Measurements from ENCODE around the gene CEP76.
A peak's percentile ranks its signal among the peaks of the same experiment; 100 is the strongest.

The CEP76 gene

DNA sequence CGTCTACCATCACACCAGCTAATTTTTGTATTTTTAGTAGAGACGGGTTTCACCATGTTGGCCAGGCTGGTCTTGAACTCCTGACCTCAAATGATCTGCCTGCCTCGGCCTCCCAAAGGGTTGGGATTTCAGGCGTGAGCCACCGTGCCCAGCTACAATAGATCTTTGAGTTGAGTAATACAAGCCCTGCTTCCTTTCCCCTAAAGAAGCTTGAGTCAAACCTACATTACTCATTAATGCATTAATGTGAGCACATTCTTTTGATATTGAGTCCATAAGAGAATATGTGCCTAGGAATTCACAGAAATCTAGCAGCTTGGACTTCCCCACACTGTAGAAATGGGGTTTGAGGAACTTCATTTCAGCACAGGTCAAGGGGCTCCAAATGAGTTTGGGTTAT is 39.9 kb upstream of the CEP76 start:
- Histone ChIP-seq H3K4me3 (ENCODE audit: low read depth, low read length) (no peak overlapping the region), H3K4me1 (ENCODE audit: control insufficient read depth, insufficient read depth, low read length) (no peaks in the 10 kb centered on the region), H3K9me3 (ENCODE audit: control insufficient read depth, insufficient read depth, low read depth, low read length) (0 out of 2 replicates have a peak, but pooled peaks cover 3% of the 10 kb centered on the region), H3K27ac (ENCODE audit: low read depth, low read length) (no peak overlapping the region), H3K9ac (ENCODE audit: low read length) (no peak overlapping the region), H3K36me3 (ENCODE audit: control insufficient read depth, insufficient read depth, low read length) (no peaks in the 10 kb centered on the region), H3K27me3 (ENCODE audit: control insufficient read depth, insufficient read depth, low read length) (no peaks in the 10 kb centered on the region)

- H3K36me3 ChIP-seq (ENCODE audit: control insufficient read depth, insufficient read depth, low read length), result no peaks in the 10 kb centered on the region
These were observed 38.8 kb upstream of the CEP76 start for GRCh38 chr18:12741351-12741750.

DNA sequence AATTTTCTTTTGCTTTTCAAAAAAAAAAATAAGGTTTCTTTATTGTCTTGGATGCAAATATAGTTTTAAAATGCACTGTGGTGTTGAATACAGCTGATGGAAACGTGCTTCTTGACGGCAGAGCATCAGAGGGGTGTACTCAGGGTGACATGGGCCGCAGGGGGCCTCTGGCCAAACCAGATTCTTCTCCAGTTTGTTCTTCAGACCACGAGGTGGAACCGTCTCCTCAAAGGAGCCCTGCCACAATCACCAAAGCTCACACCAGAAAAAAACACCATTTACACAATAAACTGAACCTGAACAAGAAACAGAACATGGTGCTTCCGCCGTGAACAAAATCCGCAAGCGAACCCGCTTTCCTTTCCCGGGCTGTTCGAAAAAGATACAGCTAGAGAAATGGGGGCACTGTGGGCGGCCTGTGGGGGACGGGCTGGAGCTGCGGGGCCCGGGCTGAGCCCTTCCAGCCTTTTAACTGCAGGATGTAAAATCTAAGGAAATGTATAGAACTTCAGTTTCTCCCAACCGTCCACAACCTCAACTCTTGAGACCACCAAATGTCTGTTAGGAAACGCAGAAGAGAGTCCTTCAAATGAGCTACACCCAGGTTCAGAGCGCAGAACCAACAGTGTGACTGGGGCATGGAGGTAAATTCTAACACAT is 34.9 kb upstream of the CEP76 start:
- no peaks in the 10 kb centered on the region for H3K36me3 ChIP-seq (ENCODE audit: control insufficient read depth, insufficient read depth, low read length)
- no peak overlapping the region for H3K9ac ChIP-seq (ENCODE audit: low read length)
- H3K4me3 ChIP-seq (ENCODE audit: low read depth, low read length), result no peak overlapping the region
- H3K9me3 ChIP-seq (ENCODE audit: control insufficient read depth, insufficient read depth, low read depth, low read length), result peaks cover 3% of the 10 kb centered on the region; the same call in 1 of the 2 replicates
- H3K27ac ChIP-seq (ENCODE audit: low read depth, low read length), result no peak overlapping the region
- no peaks in the 10 kb centered on the region for H3K27me3 ChIP-seq (ENCODE audit: control insufficient read depth, insufficient read depth, low read length)
- H3K4me1 ChIP-seq (ENCODE audit: control insufficient read depth, insufficient read depth, low read length), result no peaks in the 10 kb centered on the region

More at GRCh38 chr18:12741351-12741750, 38.8 kb upstream of the CEP76 start:
- Histone ChIP-seq H3K4me1 (ENCODE audit: control insufficient read depth, insufficient read depth, low read length) (no peaks in the 10 kb centered on the region), H3K27ac (ENCODE audit: low read depth, low read length) (no peak overlapping the region), H3K4me3 (ENCODE audit: low read depth, low read length) (no peak overlapping the region), H3K27me3 (ENCODE audit: control insufficient read depth, insufficient read depth, low read length) (no peaks in the 10 kb centered on the region), H3K9ac (ENCODE audit: low read length) (no peak overlapping the region), H3K9me3 (ENCODE audit: control insufficient read depth, insufficient read depth, low read depth, low read length) (0 out of 2 replicates have a peak, but pooled peaks cover 3% of the 10 kb centered on the region)

DNA sequence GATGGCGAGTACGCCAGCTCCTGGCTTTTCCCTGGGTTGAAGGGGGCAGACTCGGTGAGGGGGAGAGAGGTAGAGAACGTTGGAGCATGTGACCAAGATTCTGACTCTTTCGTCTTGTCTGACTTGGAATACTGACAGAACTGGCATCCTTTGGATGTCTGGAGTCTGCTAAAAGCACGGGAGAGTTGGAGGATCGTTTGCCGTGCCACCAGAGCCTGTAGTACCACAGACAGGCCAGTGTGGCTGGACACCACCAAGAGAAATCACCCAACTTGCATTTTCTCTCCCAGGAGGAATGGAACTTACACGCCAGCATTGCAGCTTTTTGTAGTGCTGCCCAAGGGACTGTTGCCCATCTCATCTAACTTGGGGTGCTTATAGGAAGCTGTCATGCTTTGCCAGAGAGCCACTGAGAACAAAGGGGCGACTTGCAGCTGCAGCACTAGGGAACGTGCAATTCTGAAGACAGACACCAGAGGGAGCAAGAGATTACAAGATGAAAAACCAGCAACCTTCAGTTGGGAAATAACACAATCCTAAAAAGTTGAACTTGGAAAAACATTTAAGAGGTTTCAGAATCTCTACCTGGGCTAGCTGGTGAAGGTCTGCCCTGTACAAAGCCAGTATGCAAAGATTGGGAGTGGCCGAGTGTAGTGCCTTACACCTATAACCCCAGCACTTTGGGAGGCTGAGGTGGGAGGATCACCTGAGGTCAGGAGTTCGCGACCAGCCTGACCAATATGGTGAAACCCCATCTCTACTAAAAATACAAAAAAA is 24.4 kb upstream of the CEP76 start:
- Histone ChIP-seq H3K27me3 (ENCODE audit: control insufficient read depth, insufficient read depth, low read length) (no peaks in the 10 kb centered on the region), H3K9ac (ENCODE audit: low read length) (no peak overlapping the region), H3K9me3 (ENCODE audit: control insufficient read depth, insufficient read depth, low read depth, low read length) (peaks cover 15% of the 10 kb centered on the region), H3K4me1 (ENCODE audit: control insufficient read depth, insufficient read depth, low read length) (no peaks in the 10 kb centered on the region), H3K36me3 (ENCODE audit: control insufficient read depth, insufficient read depth, low read length) (peaks cover 42% of the 10 kb centered on the region), H3K4me3 (ENCODE audit: low read depth, low read length) (no peak overlapping the region), H3K27ac (ENCODE audit: low read depth, low read length) (no peak overlapping the region)

- Histone ChIP-seq H3K9ac (ENCODE audit: low read length) (no peak overlapping the region), H3K36me3 (ENCODE audit: control insufficient read depth, insufficient read depth, low read length) (peaks cover 42% of the 10 kb centered on the region), H3K4me3 (ENCODE audit: low read depth, low read length) (no peak overlapping the region)
These were observed 23.8 kb upstream of the CEP76 start for GRCh38 chr18:12726331-12726730.

GRCh38 chr18:12722731-12723130 is 20.2 kb upstream of the CEP76 start:
- no peak overlapping the region for H3K9ac ChIP-seq (ENCODE audit: low read length)
- peaks cover 65% of the 10 kb centered on the region for H3K36me3 ChIP-seq (ENCODE audit: control insufficient read depth, insufficient read depth, low read length)
- H3K9me3 ChIP-seq (ENCODE audit: control insufficient read depth, insufficient read depth, low read depth, low read length), result no peaks in the 10 kb centered on the region
- no peaks in the 10 kb centered on the region for H3K27me3 ChIP-seq (ENCODE audit: control insufficient read depth, insufficient read depth, low read length)
- H3K27ac ChIP-seq (ENCODE audit: low read depth, low read length), result no peak overlapping the region
- no peaks in the 10 kb centered on the region for H3K4me1 ChIP-seq (ENCODE audit: control insufficient read depth, insufficient read depth, low read length)
- H3K4me3 ChIP-seq (ENCODE audit: low read depth, low read length), result no peak overlapping the region

More at GRCh38 chr18:12726331-12726730, 23.8 kb upstream of the CEP76 start:
- Histone ChIP-seq H3K27ac (ENCODE audit: low read depth, low read length) (no peak overlapping the region), H3K27me3 (ENCODE audit: control insufficient read depth, insufficient read depth, low read length) (no peaks in the 10 kb centered on the region), H3K4me1 (ENCODE audit: control insufficient read depth, insufficient read depth, low read length) (no peaks in the 10 kb centered on the region), H3K9me3 (ENCODE audit: control insufficient read depth, insufficient read depth, low read depth, low read length) (peaks cover 15% of the 10 kb centered on the region)

DNA sequence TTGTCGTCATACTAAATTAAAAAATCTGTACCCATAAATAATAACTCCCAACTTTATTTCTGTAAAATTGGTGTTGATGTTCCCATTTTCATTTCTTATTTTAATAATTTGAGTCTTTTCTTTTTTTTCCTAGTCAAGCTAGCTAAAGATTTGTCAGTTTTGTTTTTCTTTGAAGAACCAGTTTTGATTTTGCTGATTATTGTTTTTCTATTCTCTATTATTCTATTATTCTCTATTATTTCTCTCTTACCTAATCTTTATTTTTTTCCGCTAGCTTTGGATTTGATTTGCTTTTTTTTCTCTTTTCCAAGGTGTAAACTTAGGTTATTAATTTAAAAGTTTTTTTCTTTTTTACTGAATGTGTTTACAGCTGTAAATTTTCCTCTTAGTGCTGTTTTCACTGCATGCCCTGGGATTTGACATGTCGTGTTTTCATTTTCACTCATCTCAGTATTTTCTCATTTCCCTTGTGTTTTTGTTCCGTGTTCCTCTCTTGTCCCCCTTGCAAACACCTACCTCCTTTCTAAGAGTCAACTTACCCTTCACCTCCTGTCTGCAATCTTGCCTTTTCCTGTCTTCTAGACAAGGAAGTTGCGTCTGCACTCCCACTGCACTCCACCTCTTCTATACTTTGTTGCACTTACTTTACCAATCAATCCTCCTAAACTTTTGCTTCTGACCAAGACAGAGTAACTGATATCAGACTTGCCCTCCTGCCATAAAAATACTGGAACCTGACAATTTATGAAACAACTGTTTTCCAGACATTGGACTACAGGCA is 19.2 kb upstream of the CEP76 start:
- H3K9ac ChIP-seq (ENCODE audit: low read length), result no peak overlapping the region
- no peak overlapping the region for H3K27ac ChIP-seq (ENCODE audit: low read depth, low read length)
- no peaks in the 10 kb centered on the region for H3K27me3 ChIP-seq (ENCODE audit: control insufficient read depth, insufficient read depth, low read length)
- no peaks in the 10 kb centered on the region for H3K9me3 ChIP-seq (ENCODE audit: control insufficient read depth, insufficient read depth, low read depth, low read length)
- H3K36me3 ChIP-seq (ENCODE audit: control insufficient read depth, insufficient read depth, low read length), result peaks cover 73% of the 10 kb centered on the region
- no peaks in the 10 kb centered on the region for H3K4me1 ChIP-seq (ENCODE audit: control insufficient read depth, insufficient read depth, low read length)
- no peak overlapping the region for H3K4me3 ChIP-seq (ENCODE audit: low read depth, low read length)

GRCh38 chr18:12711446-12711845 is 8.9 kb upstream of the CEP76 start:
- Histone ChIP-seq H3K4me1 (ENCODE audit: control insufficient read depth, insufficient read depth, low read length) (0 out of 2 replicates have a peak, but pooled peaks cover 5% of the 10 kb centered on the region), H3K4me3 (ENCODE audit: low read depth, low read length) (no peak overlapping the region), H3K9me3 (ENCODE audit: control insufficient read depth, insufficient read depth, low read depth, low read length) (no peaks in the 10 kb centered on the region), H3K36me3 (ENCODE audit: control insufficient read depth, insufficient read depth, low read length) (peaks cover 75% of the 10 kb centered on the region), H3K27me3 (ENCODE audit: control insufficient read depth, insufficient read depth, low read length) (no peaks in the 10 kb centered on the region), H3K9ac (ENCODE audit: low read length) (no peak overlapping the region), H3K27ac (ENCODE audit: low read depth, low read length) (no peak overlapping the region)

DNA sequence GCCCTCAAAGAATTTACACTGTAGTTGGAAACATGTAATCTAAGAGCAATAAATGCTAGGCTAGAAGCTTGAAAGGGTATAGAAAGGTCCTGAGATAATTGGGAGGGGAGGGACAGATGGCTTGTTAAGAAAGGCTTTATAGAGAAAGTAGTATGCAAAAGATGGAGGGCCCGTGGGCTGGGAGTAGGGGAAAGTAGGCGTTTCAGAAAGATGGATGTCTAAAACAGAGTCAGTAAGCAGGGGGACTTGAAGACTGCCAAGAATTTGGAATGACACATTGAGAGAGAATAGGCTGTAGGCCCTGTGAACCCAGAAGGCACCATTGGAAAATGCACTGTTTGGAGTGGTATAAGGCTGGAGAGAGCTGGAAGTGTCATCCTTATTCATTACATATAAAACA is 1.1 kb upstream of the CEP76 start:
- Histone ChIP-seq H3K27ac (ENCODE audit: low read depth, low read length) (peak overlapping the region; percentile 100; the same call in 1 of the 2 replicates), H3K27me3 (ENCODE audit: control insufficient read depth, insufficient read depth, low read length) (no peaks in the 10 kb centered on the region), H3K9ac (ENCODE audit: low read length) (peak overlapping the region; percentile 99), H3K4me1 (ENCODE audit: control insufficient read depth, insufficient read depth, low read length) (peaks cover 12% of the 10 kb centered on the region), H3K4me3 (ENCODE audit: low read depth, low read length) (peak overlapping the region; percentile 85), H3K36me3 (ENCODE audit: control insufficient read depth, insufficient read depth, low read length) (peaks cover 38% of the 10 kb centered on the region), H3K9me3 (ENCODE audit: control insufficient read depth, insufficient read depth, low read depth, low read length) (no peaks in the 10 kb centered on the region)

GRCh38 chr18:12703096-12703567 is 609 bp upstream of the CEP76 start:
- Histone ChIP-seq H3K27ac (ENCODE audit: low read depth, low read length) (peak overlapping the region; percentile 100), H3K9me3 (ENCODE audit: control insufficient read depth, insufficient read depth, low read depth, low read length) (no peaks in the 10 kb centered on the region), H3K36me3 (ENCODE audit: control insufficient read depth, insufficient read depth, low read length) (peaks cover 42% of the 10 kb centered on the region), H3K4me3 (ENCODE audit: low read depth, low read length) (peak overlapping the region; percentile 85), H3K27me3 (ENCODE audit: control insufficient read depth, insufficient read depth, low read length) (no peaks in the 10 kb centered on the region), H3K4me1 (ENCODE audit: control insufficient read depth, insufficient read depth, low read length) (peaks cover 12% of the 10 kb centered on the region), H3K9ac (ENCODE audit: low read length) (peak overlapping the region; percentile 99)

All from HUES6 (cell line).